ENCODE data around the gene MAGOH. TPM values are rescaled to one million over a fixed set of nuclear protein-coding genes. Genes with fewer than 3 reads are reported as not detected.
A peak's percentile ranks its signal among the peaks of the same experiment; 100 is the strongest.

The MAGOH gene
- total RNA-seq, 4 donors from 2014 or later = 5.0 to 48.6 (median 23.5) TPM

DNA sequence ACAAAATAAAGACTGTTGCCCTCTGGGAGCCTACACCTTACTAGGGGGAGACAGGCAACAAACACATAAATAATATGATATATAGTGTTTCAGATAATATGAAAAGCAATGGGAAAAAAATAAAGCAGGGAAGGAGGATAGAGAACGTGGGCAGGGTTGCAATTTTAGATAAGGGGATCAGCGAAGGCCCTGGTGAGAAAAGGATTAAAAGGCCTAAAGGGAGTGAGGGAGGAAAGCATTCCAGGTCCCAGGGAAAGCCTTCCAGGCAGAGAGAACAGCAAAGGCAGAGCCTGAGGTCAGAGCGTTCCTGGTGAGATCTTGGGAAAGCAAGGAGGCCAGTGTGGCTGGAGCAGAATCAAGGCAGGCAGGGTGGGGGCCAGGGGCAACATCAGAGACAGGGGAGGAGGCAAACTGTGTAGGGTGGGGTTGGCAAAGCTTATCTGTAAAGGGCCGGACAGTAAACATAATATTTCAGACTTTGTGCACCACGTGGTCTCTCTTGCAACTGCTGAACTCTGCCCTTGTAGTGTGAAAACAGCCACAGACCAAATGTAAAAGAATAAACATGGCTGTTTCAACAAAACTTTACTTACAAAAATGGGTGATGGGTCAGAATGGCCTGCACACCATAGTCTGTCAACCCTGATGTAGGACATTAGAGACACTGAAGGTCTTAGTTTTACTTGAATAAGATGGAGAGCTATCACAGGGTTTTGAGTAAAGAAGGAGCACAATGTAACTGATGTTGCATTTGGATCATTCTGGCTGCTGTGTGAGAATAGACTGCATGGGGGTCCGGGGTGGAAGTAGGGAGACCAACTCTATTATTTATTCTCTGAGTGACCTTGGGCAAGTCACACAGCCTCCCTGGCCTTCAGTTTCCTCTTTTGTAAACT is 55.0 kb downstream of the MAGOH start:
- Histone ChIP-seq H3K27ac (peak overlapping the region; percentile 76 to 84 (median 80)), H3K4me1 (peaks cover 11 to 36% (median 21%) of the 10 kb centered on the region in 4 donors), H3K4me3 (no peak overlapping the region), H3K27me3 (no peaks in the 10 kb centered on the region), H3K9me3 (no peaks in the 10 kb centered on the region), H3K36me3 (no peaks in the 10 kb centered on the region)
- intact Hi-C loops (cut with DNase I; ENCODE audit: low total_unique reads) (loop anchor here (10.0 kb wide), 2 partner anchors 169 to 269 kb away; no protein-coding TSS in a partner anchor), in situ Hi-C loops (cut with MboI; ENCODE audit: low pct_ligation_motif_present in 1 of 4, low pct_unique_long_range_greater_than_20kb in 1 of 4, low sequenced_read_pairs in 3 of 4) (loop anchor here in 3 of 4 donors (10.0 to 25.0 kb wide), 4 partner anchors 246 to 479 kb away; partner anchors contain the start of genes ECHDC2 (in 1 of the 3) and SCP2 (in 1 of the 3))
- TF ChIP-seq POLR2A (IDR thresholded peaks at IDR 0.05) (peak; percentile 10), EP300 (IDR thresholded peaks at IDR 0.05; ENCODE audit: low read depth) (no peak), POLR2AphosphoS5 (IDR thresholded peaks at IDR 0.05) (peak in 2 of 3 donors; percentile 27 to 61)
- peak; percentile 82 for DNase-seq
- 44 to 46% methylated on average over 4 to 6 of the region's 6 CpGs for WGBS, 2 donors (ENCODE audit: low coverage in 1 of 2)

- Histone ChIP-seq H3K27ac (peak overlapping the region; percentile 76 to 84 (median 80)), H3K9me3 (no peaks in the 10 kb centered on the region), H3K27me3 (no peaks in the 10 kb centered on the region), H3K36me3 (no peaks in the 10 kb centered on the region), H3K4me1 (peaks cover 11 to 36% (median 21%) of the 10 kb centered on the region in 4 donors), H3K4me3 (no peak overlapping the region)
- DNase-seq = no peak
- in situ Hi-C loops (cut with MboI; ENCODE audit: low pct_ligation_motif_present in 1 of 4, low pct_unique_long_range_greater_than_20kb in 1 of 4, low sequenced_read_pairs in 3 of 4) (loop anchor here in 3 of 4 donors (10.0 to 25.0 kb wide), 4 partner anchors 245 to 478 kb away; partner anchors contain the start of genes ECHDC2 (in 1 of the 3) and SCP2 (in 1 of the 3)), intact Hi-C loops (cut with DNase I; ENCODE audit: low total_unique reads) (loop anchor here (10.0 kb wide), 2 partner anchors 168 to 268 kb away; no protein-coding TSS in a partner anchor)
- TF ChIP-seq POLR2A (IDR thresholded peaks at IDR 0.05) (no peak), CTCF (IDR thresholded peaks at IDR 0.05) (no peak), POLR2AphosphoS5 (IDR thresholded peaks at IDR 0.05) (no peak), EP300 (IDR thresholded peaks at IDR 0.05; ENCODE audit: low read depth) (no peak)
- 56% methylated on average over 3 of the region's 3 CpGs; no CpG with 5 or more reads in 1 of the 2 donors for WGBS, 2 donors (ENCODE audit: low coverage in 1 of 2)
Measured at GRCh38 chr1:53182716-53183094, 55.6 kb downstream of the MAGOH start.

DNA sequence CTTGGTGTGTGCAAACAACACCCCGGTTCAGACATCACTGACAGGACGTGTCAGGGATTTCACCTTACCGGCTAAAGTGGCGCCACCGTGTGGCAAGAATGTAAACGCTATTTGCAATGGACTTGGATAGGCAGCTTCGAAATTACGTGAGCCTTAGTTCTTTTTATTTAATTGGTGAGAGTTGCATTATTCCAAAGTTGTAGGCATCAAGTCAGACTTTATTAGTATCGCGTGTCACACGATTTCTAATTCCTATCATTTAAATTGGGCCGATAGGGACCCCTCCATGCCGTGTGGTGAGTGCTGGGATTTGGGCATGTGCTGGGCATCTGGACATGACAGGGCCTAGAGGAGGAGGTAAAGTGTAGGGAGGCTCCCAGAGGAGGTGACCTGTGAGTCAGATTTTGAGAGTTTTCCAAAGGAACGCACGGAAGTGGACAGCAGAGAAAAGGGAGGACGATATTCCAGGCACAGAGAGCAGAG is 56.2 kb downstream of the MAGOH start:
- H3K27ac ChIP-seq = peak overlapping the region; percentile 76 to 84 (median 80)
- 33 to 93% methylated on average over 5 to 16 of the region's 16 CpGs for WGBS, 2 donors (ENCODE audit: low coverage in 1 of 2)
- H3K9me3 ChIP-seq = no peaks in the 10 kb centered on the region
- in situ Hi-C loops (cut with MboI; ENCODE audit: low pct_ligation_motif_present in 1 of 4, low pct_unique_long_range_greater_than_20kb in 1 of 4, low sequenced_read_pairs in 3 of 4) = loop anchor here in 3 of 4 donors (10.0 to 25.0 kb wide), 4 partner anchors 245 to 477 kb away; partner anchors contain the start of genes ECHDC2 (in 1 of the 3) and SCP2 (in 1 of the 3)
- intact Hi-C loops (cut with DNase I; ENCODE audit: low total_unique reads) = loop anchor here (10.0 kb wide), 2 partner anchors 167 to 267 kb away; no protein-coding TSS in a partner anchor
- no peaks in the 10 kb centered on the region for H3K27me3 ChIP-seq
- peak; percentile 92 for DNase-seq
- H3K36me3 ChIP-seq = no peaks in the 10 kb centered on the region
- H3K4me1 ChIP-seq = peaks cover 11 to 38% (median 21%) of the 10 kb centered on the region in 4 donors
- H3K4me3 ChIP-seq = no peak overlapping the region
- TF ChIP-seq POLR2A (IDR thresholded peaks at IDR 0.05) (no peak), CTCF (IDR thresholded peaks at IDR 0.05) (peak; percentile 89 to 95 (median 93)), POLR2AphosphoS5 (IDR thresholded peaks at IDR 0.05) (peak in 1 of 3 donors; percentile 32)

- no peak for DNase-seq
- H3K4me1 ChIP-seq = peaks cover 22 to 39% (median 25%) of the 10 kb centered on the region in 4 donors
- H3K9me3 ChIP-seq = no peaks in the 10 kb centered on the region
- in situ Hi-C loops (cut with MboI; ENCODE audit: low pct_ligation_motif_present in 1 of 4, low pct_unique_long_range_greater_than_20kb in 1 of 4, low sequenced_read_pairs in 3 of 4) (loop anchor here in 3 of 4 donors (10.0 to 25.0 kb wide), 4 partner anchors 244 to 476 kb away; partner anchors contain the start of genes ECHDC2 (in 1 of the 3) and SCP2 (in 1 of the 3)), intact Hi-C loops (cut with DNase I; ENCODE audit: low total_unique reads) (loop anchor here (10.0 kb wide), 2 partner anchors 166 to 266 kb away; no protein-coding TSS in a partner anchor)
- no peaks in the 10 kb centered on the region for H3K36me3 ChIP-seq
- H3K27ac ChIP-seq = no peak overlapping the region
- H3K27me3 ChIP-seq = no peaks in the 10 kb centered on the region
- 97% methylated on average over 5 of the region's 5 CpGs; no CpG with 5 or more reads in 1 of the 2 donors for WGBS, 2 donors (ENCODE audit: low coverage in 1 of 2)
- no peak overlapping the region for H3K4me3 ChIP-seq
- TF ChIP-seq EP300 (IDR thresholded peaks at IDR 0.05; ENCODE audit: low read depth) (no peak), POLR2A (IDR thresholded peaks at IDR 0.05) (no peak), CTCF (IDR thresholded peaks at IDR 0.05) (no peak), POLR2AphosphoS5 (IDR thresholded peaks at IDR 0.05) (no peak)
Measured at GRCh38 chr1:53180951-53181350, 57.4 kb downstream of the MAGOH start.

Data from transverse colon (tissue), 4 donors.